ENCODE measurements around the gene RNF13. TPM values are rescaled to one million over a fixed set of nuclear protein-coding genes. Genes with fewer than 3 reads are reported as not detected.
"Not testable (repeated sequence)": the region's sequence is repeated elsewhere in the genome, so short reads cannot be mapped to it uniquely, and the experiment has no call there.

RNF13 gene
- total RNA-seq, 4 donors from 2014 or later: 62.3 to 106 (median 91.1) TPM

DNA sequence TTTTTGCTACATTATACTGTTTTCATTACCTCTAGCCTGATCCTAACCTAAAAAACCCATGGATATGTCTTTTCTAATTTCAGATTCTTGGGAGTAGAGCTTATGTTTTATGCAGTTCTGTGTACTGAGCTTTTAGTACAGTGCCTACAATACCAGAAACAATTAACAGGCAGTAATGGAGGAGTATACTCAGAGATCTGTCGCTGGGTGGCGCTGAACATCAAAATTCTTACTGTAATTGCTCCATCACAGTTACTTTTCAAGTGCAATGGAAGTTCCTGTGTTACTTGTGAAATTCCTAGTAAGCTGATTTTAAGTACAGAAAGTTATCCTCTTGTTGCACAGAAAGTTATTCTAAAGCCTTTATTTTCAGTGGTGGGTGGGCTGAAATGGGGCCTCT lies 66.9 kb downstream of the RNF13 start:
- WGBS, 2 donors (ENCODE audit: low coverage in 1 of 2): 0 to 10% methylated on average over 2 of the region's 2 CpGs

GRCh38 chr3:149881879-149882278 lies 68.9 kb downstream of the RNF13 start:
- no peak for TF ChIP-seq POLR2AphosphoS5 (IDR thresholded peaks at IDR 0.05)
- TF ChIP-seq POLR2A (IDR thresholded peaks at IDR 0.05): no peak
- TF ChIP-seq, protein P1, sequence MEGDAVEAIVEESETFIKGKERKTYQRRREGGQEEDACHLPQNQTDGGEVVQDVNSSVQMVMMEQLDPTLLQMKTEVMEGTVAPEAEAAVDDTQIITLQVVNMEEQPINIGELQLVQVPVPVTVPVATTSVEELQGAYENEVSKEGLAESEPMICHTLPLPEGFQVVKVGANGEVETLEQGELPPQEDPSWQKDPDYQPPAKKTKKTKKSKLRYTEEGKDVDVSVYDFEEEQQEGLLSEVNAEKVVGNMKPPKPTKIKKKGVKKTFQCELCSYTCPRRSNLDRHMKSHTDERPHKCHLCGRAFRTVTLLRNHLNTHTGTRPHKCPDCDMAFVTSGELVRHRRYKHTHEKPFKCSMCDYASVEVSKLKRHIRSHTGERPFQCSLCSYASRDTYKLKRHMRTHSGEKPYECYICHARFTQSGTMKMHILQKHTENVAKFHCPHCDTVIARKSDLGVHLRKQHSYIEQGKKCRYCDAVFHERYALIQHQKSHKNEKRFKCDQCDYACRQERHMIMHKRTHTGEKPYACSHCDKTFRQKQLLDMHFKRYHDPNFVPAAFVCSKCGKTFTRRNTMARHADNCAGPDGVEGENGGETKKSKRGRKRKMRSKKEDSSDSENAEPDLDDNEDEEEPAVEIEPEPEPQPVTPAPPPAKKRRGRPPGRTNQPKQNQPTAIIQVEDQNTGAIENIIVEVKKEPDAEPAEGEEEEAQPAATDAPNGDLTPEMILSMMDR (IDR thresholded peaks at IDR 0.05): no peak
- TF ChIP-seq EP300 (IDR thresholded peaks at IDR 0.05): no peak
- no peaks in the 10 kb centered on the region for H3K27me3 ChIP-seq
- no peaks in the 10 kb centered on the region for H3K4me1 ChIP-seq
- H3K36me3 ChIP-seq: no peaks in the 10 kb centered on the region
- 51 to 80% methylated on average over 4 of the region's 4 CpGs for WGBS, 2 donors (ENCODE audit: low coverage in 1 of 2)
- H3K27ac ChIP-seq: no peak overlapping the region
- ATAC-seq: no peak
- H3K4me3 ChIP-seq: no peak overlapping the region
- peaks cover 0 to 6% (median 0%) of the 10 kb centered on the region in 3 donors for H3K9me3 ChIP-seq

More for the DNA sequence above, 66.9 kb downstream of the RNF13 start:
- ATAC-seq: peak; percentile 50
- no peaks in the 10 kb centered on the region for H3K27me3 ChIP-seq
- H3K9me3 ChIP-seq: peaks cover 0 to 6% (median 0%) of the 10 kb centered on the region in 3 donors
- H3K27ac ChIP-seq: no peak overlapping the region
- no peak for TF ChIP-seq POLR2A (IDR thresholded peaks at IDR 0.05)
- no peak for TF ChIP-seq EP300 (IDR thresholded peaks at IDR 0.05)
- TF ChIP-seq, protein P1 (IDR thresholded peaks at IDR 0.05): peak; percentile 17 to 62 (median 54)
- no peaks in the 10 kb centered on the region for H3K4me1 ChIP-seq
- H3K4me3 ChIP-seq: no peak overlapping the region
- no peaks in the 10 kb centered on the region for H3K36me3 ChIP-seq

GRCh38 chr3:149883134-149883533 lies 70.1 kb downstream of the RNF13 start:
- TF ChIP-seq POLR2AphosphoS5 (IDR thresholded peaks at IDR 0.05): no peak
- TF ChIP-seq, protein P1 (IDR thresholded peaks at IDR 0.05): no peak
- WGBS, 2 donors (ENCODE audit: low coverage in 1 of 2): 75 to 93% methylated on average over 1 of the region's 1 CpG
- H3K27me3 ChIP-seq: no peaks in the 10 kb centered on the region
- H3K4me1 ChIP-seq: no peaks in the 10 kb centered on the region
- H3K4me3 ChIP-seq: no peak overlapping the region
- H3K27ac ChIP-seq: no peak overlapping the region
- no peak for ATAC-seq
- peaks cover 0 to 6% (median 0%) of the 10 kb centered on the region in 3 donors for H3K9me3 ChIP-seq
- peaks cover 0 to 7% of the 10 kb centered on the region in 2 donors for H3K36me3 ChIP-seq

DNA sequence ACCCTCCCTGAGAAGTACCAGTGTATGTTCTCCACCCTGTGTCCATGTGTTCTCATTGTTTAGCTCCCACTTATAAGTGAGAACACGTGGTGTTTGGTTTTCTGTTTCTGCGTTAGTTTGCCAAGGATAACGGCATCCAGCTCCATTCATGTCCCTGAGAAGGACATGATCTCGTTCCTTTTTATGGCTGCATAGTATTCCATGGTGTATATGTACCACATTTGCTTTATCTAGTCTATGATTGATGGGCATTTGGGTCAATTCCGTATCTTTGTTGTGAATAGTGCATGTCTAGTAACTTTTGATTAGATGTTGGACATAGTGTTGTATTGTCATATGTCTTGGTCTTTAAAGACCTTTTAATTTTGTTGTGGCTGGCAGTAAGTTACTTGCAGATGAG lies 70.8 kb downstream of the RNF13 start:
- not testable (repeated sequence) for H3K27me3 ChIP-seq, H3K4me3 ChIP-seq, H3K9me3 ChIP-seq, H3K27ac ChIP-seq, ATAC-seq, H3K36me3 ChIP-seq, H3K4me1 ChIP-seq
- 90 to 96% methylated on average over 4 to 5 of the region's 5 CpGs for WGBS, 2 donors (ENCODE audit: low coverage in 1 of 2)

GRCh38 chr3:149884848-149885247 lies 71.8 kb downstream of the RNF13 start:
- not testable (repeated sequence) for H3K27me3 ChIP-seq, H3K9me3 ChIP-seq, H3K4me1 ChIP-seq, ATAC-seq, H3K4me3 ChIP-seq, H3K27ac ChIP-seq
- H3K36me3 ChIP-seq: peaks cover 0 to 10% of the 10 kb centered on the region in 2 donors

- Histone ChIP-seq H3K9me3 (peaks cover 0 to 6% (median 0%) of the 10 kb centered on the region in 3 donors), H3K27me3 (no peaks in the 10 kb centered on the region), H3K4me1 (peaks cover 0 to 21% (median 2%) of the 10 kb centered on the region in 3 donors), H3K27ac (no peak overlapping the region), H3K36me3 (peaks cover 0 to 11% of the 10 kb centered on the region in 2 donors), H3K4me3 (no peak overlapping the region)
- no peak for ATAC-seq
- WGBS, 2 donors (ENCODE audit: low coverage in 1 of 2): 50 to 74% methylated on average over 2 to 5 of the region's 9 CpGs
- TF ChIP-seq POLR2A (IDR thresholded peaks at IDR 0.05) (no peak), POLR2AphosphoS5 (IDR thresholded peaks at IDR 0.05) (no peak)
- TF ChIP-seq, protein P1 (IDR thresholded peaks at IDR 0.05): no peak
Measured at GRCh38 chr3:149886957-149887356, 73.9 kb downstream of the RNF13 start.
